Prostate gland (tissue), 2 donors: Measurements from ENCODE around the gene BPTF. TPM values are rescaled to one million over a fixed set of nuclear protein-coding genes. Genes with fewer than 3 reads are reported as not detected.
"Not testable (repeated sequence)": the region's sequence is repeated elsewhere in the genome, so short reads cannot be mapped to it uniquely, and the experiment has no call there.

Experiments
- DNase-seq: peaks from one replicate; pipeline ENCODE4 v3.0.0-alpha.2; 2019; ENCODE audit warnings: low spot score
- H3K27ac ChIP-seq, 2 donors: fragments of 200-600 bp; sonication (generic); 2 replicates each; pipeline ENCODE4 v1.5.1; 2017 to 2019
- H3K27me3 ChIP-seq: fragments of 200-600 bp; sonication (generic); replicated peaks from 2 replicates; pipeline ENCODE4 v1.5.1; 2019; ENCODE audit not compliant: insufficient read depth
- H3K36me3 ChIP-seq, 2 donors: fragments of 200-600 bp; sonication (generic); 1 replicate in 1 of 2; 2 replicates in 1 of 2; pipeline versions ENCODE4 v1.5.1 to v1.8.1; 2017 to 2019
- H3K4me1 ChIP-seq: fragments of 200-600 bp; sonication (generic); replicated peaks from 2 replicates; pipeline ENCODE4 v1.5.1; 2019
- H3K4me3 ChIP-seq, 2 donors: fragments of 200-600 bp; sonication (generic); 2 replicates each; pipeline ENCODE4 v1.5.1; 2017 to 2019
- H3K9me3 ChIP-seq: fragments of 200-600 bp; sonication (generic); 2 replicates; pipeline ENCODE4 v1.5.1; 2017
- CTCF ChIP-seq, 4 experiments: fragments of 200-600 bp in 2 of 4; fragments of 450-650 bp in 2 of 4; sonication (generic) in 2 of 4; IDR thresholded peaks; 1 replicate in 3 of 4; 2 replicates in 1 of 4; pipeline ENCODE4 v1.5.1; 2016 to 2019; ENCODE audit warnings: antibody characterized with exemption in 4 of 4, mild to moderate bottlenecking in 2 of 4, moderate library complexity in 2 of 4
- POLR2A ChIP-seq: fragments of 450-650 bp; IDR thresholded peaks from one replicate; pipeline ENCODE4 v1.6.1; 2016; ENCODE audit warnings: antibody characterized with exemption, mild to moderate bottlenecking
- POLR2AphosphoS5 ChIP-seq: sonication (generic); formaldehyde crosslinking; IDR thresholded peaks from one replicate; pipeline ENCODE4 v1.6.1; 2017; ENCODE audit warnings: antibody characterized with exemption
- WGBS: methylation state at CpG from one replicate; pipeline ENCODE4 v1.1.5; 2018; 5-methylcytosine and 5-hydroxymethylcytosine counted together
- intact Hi-C: fragments of 100-400 bp; cut with DNase I; formaldehyde crosslinking; loops from one replicate; pipeline ENCODE4 v1.14.2; 2022
- total RNA-seq, 2 donors: library from RNA; depleted of rRNA; stranded (reverse); fragments of >200 nt; gene quantifications; one replicate each; pipeline ENCODE4 v1.1.0, GENCODE V29; 2016

Gene BPTF
- total RNA-seq, 2 donors from 2014 or later, result 70.5 to 138 TPM

GRCh38 chr17:67963145-67963572 is 137.9 kb downstream of the BPTF start:
- H3K27ac ChIP-seq, H3K27me3 ChIP-seq, H3K9me3 ChIP-seq, H3K36me3 ChIP-seq, H3K4me3 ChIP-seq, H3K4me1 ChIP-seq: not testable (repeated sequence)
- intact Hi-C loops, result loop anchor here (10.0 kb wide), 1 partner anchor 52 kb away; no protein-coding TSS in a partner anchor
- WGBS, result 0% methylated on average over 1 of the region's 1 CpG
- peak; percentile 48 for TF ChIP-seq POLR2AphosphoS5
- peak; percentile 46 to 77 (median 66) for TF ChIP-seq CTCF (IDR thresholded peaks at IDR 0.05)
- peak; percentile 62 for DNase-seq

- no peaks in the 10 kb centered on the region for H3K9me3 ChIP-seq
- TF ChIP-seq POLR2A (no peak), POLR2AphosphoS5 (no peak), CTCF (IDR thresholded peaks at IDR 0.05) (no peak)
- no peak overlapping the region for H3K4me3 ChIP-seq
- H3K27ac ChIP-seq, result no peak overlapping the region
- H3K36me3 ChIP-seq, result no peaks in the 10 kb centered on the region
- intact Hi-C loops, result no loop called here
- no peaks in the 10 kb centered on the region for H3K4me1 ChIP-seq
- DNase-seq, result no peak
- H3K27me3 ChIP-seq, result no peaks in the 10 kb centered on the region
- 96% methylated on average over 7 of the region's 7 CpGs for WGBS
Observed at GRCh38 chr17:67970783-67971182, 145.5 kb downstream of the BPTF start.

- Histone ChIP-seq H3K4me1 (no peaks in the 10 kb centered on the region), H3K4me3 (no peak overlapping the region), H3K27ac (no peak overlapping the region), H3K27me3 (no peaks in the 10 kb centered on the region), H3K36me3 (no peaks in the 10 kb centered on the region), H3K9me3 (no peaks in the 10 kb centered on the region)
- TF ChIP-seq POLR2A (no peak), POLR2AphosphoS5 (no peak), CTCF (IDR thresholded peaks at IDR 0.05) (no peak)
- intact Hi-C loops, result no loop called here
- 81% methylated on average over 9 of the region's 9 CpGs for WGBS
- no peak for DNase-seq
Observed at GRCh38 chr17:67974185-67974584, 148.9 kb downstream of the BPTF start.

DNA sequence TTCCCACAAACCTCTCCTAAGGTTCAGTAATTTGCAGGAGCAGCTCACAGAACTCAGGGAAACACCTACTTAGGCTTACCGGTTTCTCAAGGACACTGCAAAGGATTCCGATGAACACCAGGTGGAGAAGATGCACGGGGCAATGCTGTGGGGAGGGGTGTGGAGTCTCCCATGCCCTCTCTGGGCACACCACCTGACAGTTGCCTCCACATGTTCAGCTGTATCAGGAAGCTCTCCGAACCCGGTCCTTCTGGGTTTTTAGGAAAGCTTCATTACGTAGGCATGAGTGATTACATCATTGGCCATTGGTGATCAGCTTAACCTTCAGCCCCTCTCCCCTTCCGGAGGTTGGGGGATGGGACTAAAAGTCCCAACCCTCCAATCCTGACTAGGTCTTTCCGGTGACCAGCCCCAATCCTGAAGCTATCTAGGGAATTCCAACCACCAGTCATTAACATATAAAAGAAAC is 149.3 kb downstream of the BPTF start:
- intact Hi-C loops, result no loop called here
- H3K27me3 ChIP-seq, result no peaks in the 10 kb centered on the region
- no peak for DNase-seq
- H3K4me3 ChIP-seq, result no peak overlapping the region
- WGBS, result 59% methylated on average over 8 of the region's 8 CpGs
- H3K36me3 ChIP-seq, result no peaks in the 10 kb centered on the region
- H3K9me3 ChIP-seq, result no peaks in the 10 kb centered on the region
- H3K27ac ChIP-seq, result no peak overlapping the region
- no peaks in the 10 kb centered on the region for H3K4me1 ChIP-seq
- TF ChIP-seq CTCF (IDR thresholded peaks at IDR 0.05) (no peak), POLR2AphosphoS5 (no peak), POLR2A (no peak)

DNA sequence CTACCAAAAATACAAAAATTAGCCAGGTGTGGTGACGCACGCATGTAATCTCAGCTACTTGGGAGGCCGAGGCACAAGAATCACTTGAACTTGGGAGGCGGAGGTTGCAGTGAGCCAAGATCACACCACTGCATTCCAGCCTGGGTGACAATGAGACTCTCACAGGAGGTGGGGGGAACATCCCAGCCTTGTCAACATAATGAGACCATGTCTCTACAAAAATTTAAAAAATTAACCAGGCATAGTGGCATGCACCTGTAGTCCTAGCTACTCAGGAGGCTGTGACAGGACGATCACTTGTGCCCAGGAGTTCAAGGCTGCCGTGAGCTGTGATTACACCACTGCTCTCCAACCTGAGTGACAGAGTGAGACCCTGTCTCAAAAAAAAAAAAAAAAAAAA is 151.0 kb downstream of the BPTF start:
- DNase-seq, H3K36me3 ChIP-seq, H3K27ac ChIP-seq, H3K4me1 ChIP-seq, intact Hi-C loops, H3K4me3 ChIP-seq, H3K27me3 ChIP-seq, H3K9me3 ChIP-seq: not testable (repeated sequence)
- WGBS, result 94% methylated on average over 6 of the region's 6 CpGs
